Measurements from ENCODE around the gene JAZF1. TPM values are rescaled to one million over a fixed set of nuclear protein-coding genes. Genes with fewer than 3 reads are reported as not detected.

The JAZF1 gene
- polyA plus RNA-seq, 1 experiment = 18.0 TPM

DNA sequence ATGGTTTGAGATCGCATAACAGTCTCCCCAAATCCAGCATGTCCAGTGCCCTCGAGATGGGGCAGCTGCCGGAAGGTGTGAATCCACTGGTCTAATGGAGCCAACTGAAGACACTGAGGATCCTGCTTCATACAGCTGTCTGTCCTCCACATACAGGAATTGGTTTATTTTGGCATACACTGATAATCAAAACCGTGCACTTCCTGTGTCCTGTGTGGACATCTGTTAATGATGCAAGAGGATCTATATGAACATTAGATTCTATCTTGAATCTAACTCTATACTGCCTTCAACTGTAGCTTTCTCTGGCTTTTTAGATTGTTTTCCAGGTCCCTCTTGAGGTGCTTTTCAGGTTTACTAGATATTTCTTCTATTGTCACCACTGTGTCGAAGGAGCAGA lies 3.0 kb upstream of the JAZF1 start:
- no peaks in the 10 kb centered on the region for H3K27me3 ChIP-seq (ENCODE audit: control insufficient read depth, insufficient read depth, low read length)
- CTCF ChIA-PET = interaction anchor here (0.8 to 1.7 kb wide), 2 partner anchors 86 to 88 kb away, joined by 4 to 5 read pairs; no protein-coding TSS in a partner anchor
- peak; percentile 36 for DNase-seq (ENCODE audit: low read depth, low spot score)
- H3K27ac ChIP-seq (ENCODE audit: low read depth, low read length) = peak overlapping the region; percentile 25
- no peaks in the 10 kb centered on the region for H3K9me3 ChIP-seq (ENCODE audit: control insufficient read depth, insufficient read depth, low read length)
- no peak overlapping the region for H3K4me3 ChIP-seq (ENCODE audit: low read depth, low read length)
- TF ChIP-seq, protein P1, sequence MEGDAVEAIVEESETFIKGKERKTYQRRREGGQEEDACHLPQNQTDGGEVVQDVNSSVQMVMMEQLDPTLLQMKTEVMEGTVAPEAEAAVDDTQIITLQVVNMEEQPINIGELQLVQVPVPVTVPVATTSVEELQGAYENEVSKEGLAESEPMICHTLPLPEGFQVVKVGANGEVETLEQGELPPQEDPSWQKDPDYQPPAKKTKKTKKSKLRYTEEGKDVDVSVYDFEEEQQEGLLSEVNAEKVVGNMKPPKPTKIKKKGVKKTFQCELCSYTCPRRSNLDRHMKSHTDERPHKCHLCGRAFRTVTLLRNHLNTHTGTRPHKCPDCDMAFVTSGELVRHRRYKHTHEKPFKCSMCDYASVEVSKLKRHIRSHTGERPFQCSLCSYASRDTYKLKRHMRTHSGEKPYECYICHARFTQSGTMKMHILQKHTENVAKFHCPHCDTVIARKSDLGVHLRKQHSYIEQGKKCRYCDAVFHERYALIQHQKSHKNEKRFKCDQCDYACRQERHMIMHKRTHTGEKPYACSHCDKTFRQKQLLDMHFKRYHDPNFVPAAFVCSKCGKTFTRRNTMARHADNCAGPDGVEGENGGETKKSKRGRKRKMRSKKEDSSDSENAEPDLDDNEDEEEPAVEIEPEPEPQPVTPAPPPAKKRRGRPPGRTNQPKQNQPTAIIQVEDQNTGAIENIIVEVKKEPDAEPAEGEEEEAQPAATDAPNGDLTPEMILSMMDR (IDR thresholded peaks at IDR 0.05; ENCODE audit: low read depth, low read length) = no peak
- POLR2A ChIA-PET = interaction anchor here (0.6 to 1.2 kb wide), 2 partner anchors 20 to 86 kb away, joined by 3 to 4 read pairs; no protein-coding TSS in a partner anchor

- H3K27ac ChIP-seq (ENCODE audit: low read depth, low read length) = no peak overlapping the region
- TF ChIP-seq, protein P1 (IDR thresholded peaks at IDR 0.05; ENCODE audit: low read depth, low read length) = no peak
- ChIA-PET CTCF (interaction anchor here (1.7 to 2.0 kb wide), 2 partner anchors 84 to 120 kb away, joined by 5 read pairs; no protein-coding TSS in a partner anchor), POLR2A (no interaction called here)
- no peak for DNase-seq (ENCODE audit: low read depth, low spot score)
- no peaks in the 10 kb centered on the region for H3K9me3 ChIP-seq (ENCODE audit: control insufficient read depth, insufficient read depth, low read length)
- H3K4me3 ChIP-seq (ENCODE audit: low read depth, low read length) = no peak overlapping the region
- no peaks in the 10 kb centered on the region for H3K27me3 ChIP-seq (ENCODE audit: control insufficient read depth, insufficient read depth, low read length)
Observed at GRCh38 chr7:28182071-28182471, 1.5 kb upstream of the JAZF1 start.

GRCh38 chr7:28181416-28181815 lies 821 bp upstream of the JAZF1 start:
- no peak for DNase-seq (ENCODE audit: low read depth, low spot score)
- POLR2A ChIA-PET = no interaction called here
- no peak overlapping the region for H3K4me3 ChIP-seq (ENCODE audit: low read depth, low read length)
- CTCF ChIA-PET = interaction anchor here (0.6 to 2.0 kb wide), 2 partner anchors 119 to 208 kb away, joined by 4 to 5 read pairs; no protein-coding TSS in a partner anchor
- H3K9me3 ChIP-seq (ENCODE audit: control insufficient read depth, insufficient read depth, low read length) = no peaks in the 10 kb centered on the region
- H3K27me3 ChIP-seq (ENCODE audit: control insufficient read depth, insufficient read depth, low read length) = no peaks in the 10 kb centered on the region
- TF ChIP-seq, protein P1 (IDR thresholded peaks at IDR 0.05; ENCODE audit: low read depth, low read length) = no peak
- no peak overlapping the region for H3K27ac ChIP-seq (ENCODE audit: low read depth, low read length)

DNA sequence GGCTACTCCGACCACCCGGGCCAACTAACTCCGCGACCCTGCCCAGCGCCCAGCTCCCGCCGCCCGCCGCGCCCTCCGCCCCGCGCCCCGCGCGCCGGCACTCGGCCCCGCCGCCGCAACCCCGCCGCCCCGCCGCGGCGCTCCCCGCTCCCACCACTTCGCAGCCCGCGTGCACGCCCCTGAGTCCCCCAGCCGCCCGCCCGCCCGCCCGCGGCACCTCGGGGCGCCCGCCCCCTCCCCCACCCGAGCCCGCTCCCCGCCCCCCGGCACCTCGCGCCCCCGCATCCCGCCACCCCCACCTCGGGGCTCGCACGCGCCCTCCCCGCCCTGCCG lies 598 bp downstream of the JAZF1 start:
- H3K4me3 ChIP-seq (ENCODE audit: low read depth, low read length) = peak overlapping the region; percentile 77

More for the DNA sequence above, 598 bp downstream of the JAZF1 start:
- TF ChIP-seq, protein P1 (IDR thresholded peaks at IDR 0.05; ENCODE audit: low read depth, low read length) = no peak
- Histone ChIP-seq H3K27ac (ENCODE audit: low read depth, low read length) (no peak overlapping the region), H3K27me3 (ENCODE audit: control insufficient read depth, insufficient read depth, low read length) (no peaks in the 10 kb centered on the region), H3K9me3 (ENCODE audit: control insufficient read depth, insufficient read depth, low read length) (no peaks in the 10 kb centered on the region)
- DNase-seq (ENCODE audit: low read depth, low spot score) = no peak
- CTCF ChIA-PET = interaction anchor here (0.6 kb wide), 2 partner anchors 37 to 45 kb away, joined by 3 read pairs; no protein-coding TSS in a partner anchor
- POLR2A ChIA-PET = interaction anchor here (1.1 kb wide), 1 partner anchor 13 kb away, joined by 3 read pairs; no protein-coding TSS in a partner anchor

Measured in AG04450 (cell line).